GM06990 (cell line): ENCODE results near the gene BTAF1.

Experiments
- DNase-seq: peaks from one replicate; pipeline ENCODE4 v3.0.0-alpha.2; 2011; ENCODE audit not compliant: insufficient read length; ENCODE audit errors: extremely low read depth
- H3K27me3 ChIP-seq: replicated peaks from 2 replicates; pipeline ENCODE4 v1.6.0; 2011; ENCODE audit warnings: low read length; ENCODE audit not compliant: control insufficient read depth, insufficient read depth
- H3K36me3 ChIP-seq: 2 replicates; pipeline ENCODE4 v1.5.1; 2011; ENCODE audit warnings: low read length; ENCODE audit not compliant: control insufficient read depth, insufficient read depth
- H3K4me3 ChIP-seq: replicated peaks from 2 replicates; pipeline ENCODE4 v1.5.1; 2011; ENCODE audit warnings: low read depth, mild to moderate bottlenecking, control low read depth, low read length
- TF ChIP-seq, protein P1 (sequence below): IDR thresholded peaks from 2 replicates; pipeline ENCODE4 v1.5.1; 2011; ENCODE audit warnings: low read length, control low read depth, mild to moderate bottlenecking, inconsistent platforms; ENCODE audit not compliant: insufficient read depth, poor library complexity, severe bottlenecking

Gene BTAF1

DNA sequence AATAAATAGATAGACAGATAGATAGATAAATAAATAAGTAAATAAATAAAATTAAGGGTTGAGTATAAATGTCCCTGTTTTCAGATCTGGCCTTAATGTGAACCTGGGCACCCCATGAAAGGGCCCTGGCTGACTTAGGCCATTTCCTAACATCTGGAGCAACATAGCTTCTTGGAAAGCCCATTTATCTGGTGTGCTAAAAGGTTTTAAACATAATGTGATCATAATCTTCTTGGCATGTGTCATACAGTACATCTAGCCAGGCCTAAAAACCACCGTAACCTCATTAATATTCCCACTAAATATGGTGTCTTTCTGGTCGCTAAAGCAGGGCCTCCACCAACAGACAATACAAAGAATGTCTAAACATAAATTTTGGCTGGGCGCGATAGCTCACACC lies 142.8 kb downstream of the BTAF1 start:
- no peak for DNase-seq
- Histone ChIP-seq H3K36me3 (no peaks in the 10 kb centered on the region), H3K27me3 (no peaks in the 10 kb centered on the region), H3K4me3 (no peak overlapping the region)
- TF ChIP-seq, protein P1, sequence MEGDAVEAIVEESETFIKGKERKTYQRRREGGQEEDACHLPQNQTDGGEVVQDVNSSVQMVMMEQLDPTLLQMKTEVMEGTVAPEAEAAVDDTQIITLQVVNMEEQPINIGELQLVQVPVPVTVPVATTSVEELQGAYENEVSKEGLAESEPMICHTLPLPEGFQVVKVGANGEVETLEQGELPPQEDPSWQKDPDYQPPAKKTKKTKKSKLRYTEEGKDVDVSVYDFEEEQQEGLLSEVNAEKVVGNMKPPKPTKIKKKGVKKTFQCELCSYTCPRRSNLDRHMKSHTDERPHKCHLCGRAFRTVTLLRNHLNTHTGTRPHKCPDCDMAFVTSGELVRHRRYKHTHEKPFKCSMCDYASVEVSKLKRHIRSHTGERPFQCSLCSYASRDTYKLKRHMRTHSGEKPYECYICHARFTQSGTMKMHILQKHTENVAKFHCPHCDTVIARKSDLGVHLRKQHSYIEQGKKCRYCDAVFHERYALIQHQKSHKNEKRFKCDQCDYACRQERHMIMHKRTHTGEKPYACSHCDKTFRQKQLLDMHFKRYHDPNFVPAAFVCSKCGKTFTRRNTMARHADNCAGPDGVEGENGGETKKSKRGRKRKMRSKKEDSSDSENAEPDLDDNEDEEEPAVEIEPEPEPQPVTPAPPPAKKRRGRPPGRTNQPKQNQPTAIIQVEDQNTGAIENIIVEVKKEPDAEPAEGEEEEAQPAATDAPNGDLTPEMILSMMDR, result no peak

DNA sequence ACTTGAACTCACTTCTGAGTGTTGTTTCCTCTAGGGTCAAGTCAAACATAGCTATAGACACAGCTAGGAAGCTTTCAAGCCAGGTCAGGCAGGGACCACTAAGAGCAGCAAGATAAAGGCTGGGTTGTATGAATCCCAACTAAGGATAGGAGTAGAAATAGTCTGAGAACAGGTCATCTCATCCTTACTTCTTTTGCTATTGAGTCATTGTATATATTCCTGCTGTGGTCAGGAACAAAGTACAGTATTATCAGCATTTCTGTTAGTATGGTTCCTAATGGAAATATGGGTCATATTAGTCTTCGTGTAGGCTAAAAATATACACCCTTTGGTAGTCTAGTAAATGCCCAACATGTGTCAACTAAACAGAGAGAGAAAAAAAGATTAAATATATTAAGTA lies 145.3 kb downstream of the BTAF1 start:
- no peak for DNase-seq
- H3K27me3 ChIP-seq, result no peaks in the 10 kb centered on the region
- no peak overlapping the region for H3K4me3 ChIP-seq
- TF ChIP-seq, protein P1, result no peak
- H3K36me3 ChIP-seq, result no peaks in the 10 kb centered on the region

DNA sequence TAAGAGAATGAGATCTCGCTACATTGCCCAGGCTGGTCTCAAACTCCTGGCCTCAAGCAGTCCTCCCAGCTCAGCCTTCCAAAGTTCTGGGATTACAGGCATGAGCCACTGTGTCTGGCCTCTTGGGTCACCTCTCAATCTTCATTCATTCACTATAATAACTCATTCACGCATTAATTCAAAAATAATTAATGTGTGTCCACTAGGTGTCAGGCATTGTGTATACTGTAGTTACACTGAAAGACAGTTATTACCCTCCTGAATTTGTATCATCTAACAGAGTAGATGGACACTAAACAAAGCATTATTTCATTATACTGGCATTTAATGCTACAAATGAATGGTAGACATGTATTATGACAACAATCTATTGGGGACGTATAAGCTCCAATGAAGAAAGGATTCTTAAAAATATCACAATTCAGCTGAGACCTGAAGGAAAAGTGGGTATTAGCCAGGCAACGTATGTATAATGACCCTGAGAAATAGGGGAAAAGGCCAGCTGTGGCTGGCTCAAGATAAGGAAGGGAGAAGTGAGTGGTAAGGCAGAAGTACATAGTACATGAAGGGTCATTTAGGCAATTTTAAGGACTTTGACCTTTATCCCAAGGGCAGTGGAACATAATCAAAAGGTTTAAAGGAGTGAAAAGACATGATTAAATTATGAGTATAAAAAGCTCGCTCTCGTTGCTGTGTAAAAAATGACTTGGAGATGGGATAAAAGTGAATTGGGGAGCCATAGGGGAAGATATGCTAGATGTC lies 150.7 kb downstream of the BTAF1 start:
- Histone ChIP-seq H3K27me3 (no peaks in the 10 kb centered on the region), H3K4me3 (no peak overlapping the region), H3K36me3 (no peaks in the 10 kb centered on the region)
- TF ChIP-seq, protein P1, result no peak
- DNase-seq, result no peak

DNA sequence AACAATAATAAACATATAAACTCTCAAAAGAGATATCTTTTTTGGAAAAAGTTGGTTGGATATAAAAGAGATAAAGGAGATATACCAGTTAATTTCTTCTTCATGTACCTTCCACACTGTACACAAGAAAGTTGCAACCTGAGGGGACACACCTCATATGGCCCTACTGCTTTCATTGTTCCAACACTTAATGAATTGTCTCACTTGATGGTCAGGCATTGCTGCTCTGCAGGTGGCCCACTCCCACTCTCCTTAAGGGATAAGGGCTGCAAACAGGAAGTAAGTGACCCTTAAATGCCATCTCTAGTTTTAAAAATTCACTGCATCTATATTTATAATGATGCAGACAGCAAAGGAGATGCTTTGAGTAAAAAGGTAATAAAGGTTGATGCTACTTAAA lies 152.3 kb downstream of the BTAF1 start:
- TF ChIP-seq, protein P1, result no peak
- DNase-seq, result no peak
- Histone ChIP-seq H3K27me3 (no peaks in the 10 kb centered on the region), H3K4me3 (no peak overlapping the region), H3K36me3 (no peaks in the 10 kb centered on the region)

DNA sequence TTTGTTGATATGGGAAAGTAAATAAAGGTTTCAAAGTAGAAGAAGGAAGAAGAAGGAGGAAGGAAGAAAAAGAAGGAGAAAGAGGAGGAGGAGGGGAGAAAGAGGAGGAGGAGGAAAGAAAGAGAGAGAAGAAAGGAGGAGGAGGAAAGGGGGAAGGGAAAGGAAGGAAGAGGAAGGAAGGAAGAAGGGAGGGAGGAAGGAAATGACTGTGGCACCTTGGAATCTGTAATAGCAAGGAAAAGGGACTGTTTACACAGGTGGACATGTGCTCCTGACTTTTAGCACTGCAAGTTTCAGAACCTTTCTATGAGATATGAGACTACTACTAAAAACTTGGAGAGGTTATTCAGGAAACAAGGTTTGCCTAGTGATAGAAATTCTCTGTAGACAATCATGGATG lies 153.2 kb downstream of the BTAF1 start:
- H3K27me3 ChIP-seq, result no peaks in the 10 kb centered on the region

More for the DNA sequence above, 153.2 kb downstream of the BTAF1 start:
- no peak for DNase-seq
- H3K4me3 ChIP-seq, result no peak overlapping the region
- TF ChIP-seq, protein P1, result no peak
- no peaks in the 10 kb centered on the region for H3K36me3 ChIP-seq
